LNCaP clone FGC (cell line): ENCODE measurements around the gene PCCB.
"Not testable (repeated sequence)": the region's sequence is repeated elsewhere in the genome, so short reads cannot be mapped to it uniquely, and the experiment has no call there.

ENCODE experiments used
- DNase-seq: peaks from one replicate; pipeline ENCODE4 v3.0.0-alpha.2; 2011; ENCODE audit warnings: low read depth
- H3K4me3 ChIP-seq: 2 replicates; pipeline ENCODE4 v1.5.1; 2011; ENCODE audit warnings: mild to moderate bottlenecking, low read depth, low read length, control low read depth
- TF ChIP-seq, protein P1 (sequence below): IDR thresholded peaks from 2 replicates; pipeline ENCODE4 v1.5.1; 2012; ENCODE audit warnings: mild to moderate bottlenecking; ENCODE audit not compliant: control insufficient read depth, insufficient read depth; ENCODE audit errors: extremely low read depth

Gene PCCB

DNA sequence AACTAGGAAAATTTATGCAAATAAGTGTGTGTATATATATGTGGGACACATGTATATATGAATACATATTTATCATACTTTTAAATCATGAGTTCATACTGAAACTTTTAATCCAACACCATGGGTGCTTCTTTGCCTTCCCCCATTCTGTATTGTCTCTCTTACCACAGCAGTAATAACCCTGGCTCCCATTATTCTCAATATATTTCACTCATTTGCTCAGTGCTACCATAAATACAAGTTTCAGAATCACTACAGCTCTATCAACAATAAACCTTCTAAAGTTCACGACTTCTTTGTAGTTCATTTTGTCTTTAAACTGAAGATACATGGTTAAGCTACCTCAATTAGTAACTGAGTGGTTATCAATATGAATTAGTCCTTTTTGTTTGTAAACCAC, 82.2 kb downstream of the PCCB start:
- DNase-seq = no peak
- TF ChIP-seq, protein P1, sequence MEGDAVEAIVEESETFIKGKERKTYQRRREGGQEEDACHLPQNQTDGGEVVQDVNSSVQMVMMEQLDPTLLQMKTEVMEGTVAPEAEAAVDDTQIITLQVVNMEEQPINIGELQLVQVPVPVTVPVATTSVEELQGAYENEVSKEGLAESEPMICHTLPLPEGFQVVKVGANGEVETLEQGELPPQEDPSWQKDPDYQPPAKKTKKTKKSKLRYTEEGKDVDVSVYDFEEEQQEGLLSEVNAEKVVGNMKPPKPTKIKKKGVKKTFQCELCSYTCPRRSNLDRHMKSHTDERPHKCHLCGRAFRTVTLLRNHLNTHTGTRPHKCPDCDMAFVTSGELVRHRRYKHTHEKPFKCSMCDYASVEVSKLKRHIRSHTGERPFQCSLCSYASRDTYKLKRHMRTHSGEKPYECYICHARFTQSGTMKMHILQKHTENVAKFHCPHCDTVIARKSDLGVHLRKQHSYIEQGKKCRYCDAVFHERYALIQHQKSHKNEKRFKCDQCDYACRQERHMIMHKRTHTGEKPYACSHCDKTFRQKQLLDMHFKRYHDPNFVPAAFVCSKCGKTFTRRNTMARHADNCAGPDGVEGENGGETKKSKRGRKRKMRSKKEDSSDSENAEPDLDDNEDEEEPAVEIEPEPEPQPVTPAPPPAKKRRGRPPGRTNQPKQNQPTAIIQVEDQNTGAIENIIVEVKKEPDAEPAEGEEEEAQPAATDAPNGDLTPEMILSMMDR = no peak
- no peak overlapping the region for H3K4me3 ChIP-seq

DNA sequence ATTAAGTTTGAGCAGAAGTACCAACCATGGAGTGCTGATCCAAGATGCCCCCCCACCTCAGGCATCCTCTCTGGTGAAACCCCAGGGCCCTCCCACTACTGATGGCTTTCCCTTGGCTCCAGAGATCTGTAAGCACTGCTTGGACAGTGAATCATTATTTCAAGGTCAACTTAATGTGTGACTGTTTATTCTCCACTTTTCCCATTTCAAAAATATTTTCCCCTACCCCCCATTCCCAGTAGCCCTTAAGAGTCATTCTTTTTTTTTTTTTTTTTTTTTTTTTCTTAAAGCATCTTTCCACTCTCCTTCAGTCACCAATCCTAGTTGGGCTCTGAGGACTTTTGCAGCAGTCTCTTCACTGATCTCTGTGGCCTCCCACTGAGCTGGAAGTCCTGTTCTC, 82.6 kb downstream of the PCCB start:
- no peak for DNase-seq
- TF ChIP-seq, protein P1 = no peak
- H3K4me3 ChIP-seq = no peak overlapping the region

DNA sequence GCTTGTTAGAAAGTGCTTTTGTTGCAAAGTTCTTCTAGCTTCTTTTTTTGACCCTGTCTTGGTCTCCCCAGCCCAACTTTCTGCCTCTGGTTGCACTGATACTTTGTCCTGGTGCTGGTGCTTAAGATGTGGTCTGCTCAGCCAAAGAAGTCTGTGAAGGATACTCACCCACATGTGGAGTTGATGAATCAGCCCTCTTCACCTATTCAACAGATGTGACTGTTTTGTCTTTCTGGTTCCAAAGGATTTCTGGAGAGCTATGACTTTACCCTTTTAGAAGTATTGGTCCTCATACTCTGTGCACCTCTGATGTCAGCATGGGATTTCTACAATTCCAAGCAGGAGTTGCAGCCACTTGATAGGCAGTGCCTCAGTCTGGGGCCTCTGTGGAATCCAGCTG, 84.1 kb downstream of the PCCB start:
- no peak for DNase-seq
- no peak overlapping the region for H3K4me3 ChIP-seq
- TF ChIP-seq, protein P1 = no peak

DNA sequence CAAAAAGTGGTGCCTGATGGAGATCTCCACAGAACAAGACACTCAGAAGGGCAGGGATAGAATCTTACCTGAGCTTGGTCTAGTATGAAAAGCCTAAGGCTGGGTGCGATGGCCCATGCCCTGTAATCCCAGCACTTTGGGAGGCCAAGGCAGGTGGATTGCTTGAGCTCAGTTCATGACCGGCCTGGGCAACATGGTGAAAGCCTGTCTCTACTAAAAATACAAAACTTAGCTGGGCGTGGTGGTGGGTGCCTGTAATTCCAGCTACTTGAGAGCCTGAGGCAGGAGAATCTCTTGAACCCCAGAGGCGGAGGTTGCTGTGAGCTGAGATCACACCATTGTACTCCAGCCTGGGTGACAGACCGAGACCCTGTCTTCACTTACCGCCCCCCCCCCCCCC, 84.6 kb downstream of the PCCB start:
- H3K4me3 ChIP-seq, DNase-seq: not testable (repeated sequence)

DNA sequence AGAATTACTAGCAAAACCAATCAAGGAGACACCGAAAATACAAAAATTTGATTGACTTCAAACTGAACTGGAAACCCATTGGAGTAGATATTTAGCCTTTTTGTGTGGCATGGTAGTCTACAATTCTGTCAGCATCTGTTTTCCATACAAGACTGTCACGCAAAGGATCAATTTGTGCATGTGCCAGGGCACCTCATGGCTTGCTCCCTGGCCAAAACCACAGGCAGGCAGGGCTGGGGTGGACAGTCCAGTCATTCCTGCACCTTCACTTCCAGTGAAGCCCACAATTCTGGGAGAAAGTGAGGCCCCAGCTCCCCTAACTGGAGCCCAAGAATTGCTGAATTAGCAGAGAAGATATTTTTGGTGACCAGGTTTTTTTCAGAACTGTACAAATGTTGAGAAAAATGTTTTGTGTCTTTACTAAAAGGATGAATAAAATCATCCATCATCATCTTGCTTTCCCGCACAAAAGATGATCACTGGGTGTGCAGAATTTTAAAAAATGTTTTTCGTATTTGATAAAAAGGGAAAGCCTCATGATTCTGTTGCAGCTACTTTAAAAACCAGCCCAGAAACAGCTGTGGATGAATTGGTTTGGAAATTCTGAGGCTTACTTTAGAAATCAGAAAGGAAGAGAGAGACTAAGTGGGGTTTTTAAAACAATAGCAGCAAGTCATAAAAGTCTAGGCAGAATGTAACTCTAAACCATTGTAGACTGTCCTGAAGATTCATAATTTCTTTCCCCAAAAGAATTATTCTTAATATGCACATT, 86.4 kb downstream of the PCCB start:
- DNase-seq = no peak
- TF ChIP-seq, protein P1 = no peak
- no peak overlapping the region for H3K4me3 ChIP-seq

DNA sequence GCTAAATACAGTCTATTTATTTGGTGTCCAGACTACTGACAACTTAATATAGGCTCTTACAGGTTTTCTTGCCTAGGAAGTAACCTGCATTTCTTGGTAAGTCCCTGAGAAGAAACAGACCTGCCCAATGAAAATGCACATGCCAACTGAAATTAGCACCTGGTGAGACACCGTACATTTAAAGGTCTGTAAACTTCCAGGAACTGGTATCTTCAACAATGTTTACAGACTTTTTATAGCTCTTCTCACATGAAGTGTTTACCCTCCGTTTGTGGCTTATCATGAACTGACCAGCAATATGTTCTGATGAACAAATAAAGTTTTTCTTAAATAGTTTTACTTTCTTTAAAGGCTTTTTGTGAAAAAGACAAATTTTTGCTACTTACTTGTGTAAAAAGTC, 93.3 kb downstream of the PCCB start:
- DNase-seq = peak; percentile 93
- TF ChIP-seq, protein P1 = no peak
- no peak overlapping the region for H3K4me3 ChIP-seq

DNA sequence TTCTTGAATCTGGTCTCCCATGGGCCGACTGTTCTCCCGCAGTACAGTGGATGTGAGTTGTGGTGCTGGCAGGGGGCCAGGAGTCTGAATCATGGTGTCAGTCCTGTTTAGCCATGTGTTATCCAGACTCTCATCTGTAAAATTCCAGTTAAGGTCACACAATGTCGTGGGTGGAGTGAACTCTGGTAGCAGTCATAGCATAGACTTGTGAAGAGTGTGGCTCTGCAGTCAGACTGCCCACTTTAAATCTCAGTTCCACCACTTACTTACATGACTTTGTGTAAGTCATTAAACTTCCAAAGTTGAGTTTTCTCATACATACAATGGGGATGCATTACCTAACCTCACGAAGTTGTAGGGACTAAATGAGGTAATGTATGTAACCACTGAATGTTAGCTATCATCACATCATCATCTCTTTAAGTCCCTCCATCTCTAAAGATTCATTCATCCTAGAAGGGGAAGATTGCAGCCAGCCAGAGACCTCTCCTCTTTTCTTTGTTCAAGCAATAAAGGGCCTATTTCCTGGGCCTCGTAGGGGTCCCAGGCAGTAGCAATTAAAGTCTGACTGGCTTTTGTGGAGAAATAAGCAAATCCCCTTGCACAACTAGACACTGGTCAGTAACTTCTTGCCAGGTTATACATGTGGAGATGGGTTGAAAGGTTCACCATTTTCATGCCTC, 93.9 kb downstream of the PCCB start:
- peak; percentile 93 for DNase-seq
- H3K4me3 ChIP-seq = no peak overlapping the region
- TF ChIP-seq, protein P1 = no peak
